ELF-1 (cell line): ENCODE data around the gene PICALM.

Source experiments
- DNase-seq: peaks from one replicate; pipeline ENCODE4 v3.0.0-alpha.2; 2016; ENCODE audit warnings: low read depth, low spot score

Gene PICALM

DNA sequence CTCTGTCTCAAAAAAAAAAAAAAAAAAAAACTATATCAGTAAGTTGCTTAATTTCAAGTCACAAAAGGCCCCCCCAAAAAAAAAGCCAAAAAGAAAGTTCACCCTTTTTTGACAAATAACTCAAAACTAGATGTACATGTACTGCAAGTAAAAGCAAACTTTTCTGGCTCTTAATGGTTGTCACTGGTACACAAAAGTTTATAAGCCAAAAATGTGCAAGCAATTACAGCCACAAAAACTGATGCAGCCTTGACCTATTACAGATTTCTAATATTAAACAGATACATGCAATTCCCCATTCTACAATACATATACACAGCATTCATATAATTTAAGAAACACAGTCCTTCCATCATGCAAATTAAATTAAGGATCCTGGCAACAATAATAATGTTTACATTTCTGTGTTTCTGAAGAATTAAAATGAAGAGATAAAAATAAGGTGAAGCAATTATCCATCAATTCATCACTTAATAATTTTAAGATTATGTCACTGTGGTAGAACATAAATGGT lies 18.6 kb downstream of the PICALM start:
- no peak for DNase-seq

DNA sequence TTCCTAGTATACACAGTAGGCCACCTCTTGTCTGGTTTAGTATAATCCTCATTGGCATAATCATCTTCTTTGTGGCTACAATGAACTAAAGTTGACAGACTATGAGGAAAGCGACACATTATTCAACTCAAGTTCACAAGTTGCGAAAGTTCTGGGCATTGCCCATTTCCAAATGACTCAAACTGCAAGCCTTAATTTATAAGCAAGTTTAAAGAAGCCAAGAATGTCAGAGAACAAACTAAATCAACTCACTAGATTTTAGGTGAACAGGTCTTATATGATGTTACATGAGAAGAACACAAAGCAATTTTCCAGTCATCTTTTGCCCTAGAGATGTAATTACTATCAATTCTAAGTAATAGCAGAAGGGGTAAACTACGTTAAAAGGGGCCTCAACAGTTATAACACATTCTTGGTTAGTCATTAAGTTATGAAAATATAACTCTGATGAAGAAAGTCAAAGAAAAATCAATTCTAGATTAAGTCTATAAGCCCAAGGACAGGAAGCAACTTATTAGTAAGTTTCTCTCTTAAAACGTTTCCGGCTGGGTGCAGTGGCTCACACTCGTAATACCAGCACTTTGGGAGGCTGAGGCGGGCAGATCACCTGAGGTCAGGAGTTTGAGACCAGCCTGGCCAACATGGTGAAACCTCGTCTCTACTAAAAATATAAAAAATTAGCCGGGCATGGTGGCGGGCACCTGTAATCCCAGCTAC lies 21.5 kb downstream of the PICALM start:
- no peak for DNase-seq

DNA sequence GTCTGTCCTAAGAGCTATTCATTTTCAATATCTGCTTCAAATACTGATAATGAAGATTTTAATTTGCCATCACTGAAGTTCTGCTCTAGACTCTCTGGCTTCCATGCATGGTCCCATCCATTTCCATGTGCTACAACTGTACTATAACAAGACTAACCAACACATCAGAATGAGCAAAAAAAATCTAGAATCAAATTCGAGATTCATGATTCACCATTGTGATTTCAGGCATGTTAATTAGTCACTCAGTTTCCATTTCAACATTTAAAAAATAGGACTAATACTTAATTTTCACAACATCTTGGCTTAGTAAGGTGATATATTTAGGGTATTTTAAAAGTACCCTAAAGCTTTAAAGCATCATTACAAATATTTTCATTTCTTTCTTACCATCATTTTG lies 22.8 kb downstream of the PICALM start:
- DNase-seq, result no peak

DNA sequence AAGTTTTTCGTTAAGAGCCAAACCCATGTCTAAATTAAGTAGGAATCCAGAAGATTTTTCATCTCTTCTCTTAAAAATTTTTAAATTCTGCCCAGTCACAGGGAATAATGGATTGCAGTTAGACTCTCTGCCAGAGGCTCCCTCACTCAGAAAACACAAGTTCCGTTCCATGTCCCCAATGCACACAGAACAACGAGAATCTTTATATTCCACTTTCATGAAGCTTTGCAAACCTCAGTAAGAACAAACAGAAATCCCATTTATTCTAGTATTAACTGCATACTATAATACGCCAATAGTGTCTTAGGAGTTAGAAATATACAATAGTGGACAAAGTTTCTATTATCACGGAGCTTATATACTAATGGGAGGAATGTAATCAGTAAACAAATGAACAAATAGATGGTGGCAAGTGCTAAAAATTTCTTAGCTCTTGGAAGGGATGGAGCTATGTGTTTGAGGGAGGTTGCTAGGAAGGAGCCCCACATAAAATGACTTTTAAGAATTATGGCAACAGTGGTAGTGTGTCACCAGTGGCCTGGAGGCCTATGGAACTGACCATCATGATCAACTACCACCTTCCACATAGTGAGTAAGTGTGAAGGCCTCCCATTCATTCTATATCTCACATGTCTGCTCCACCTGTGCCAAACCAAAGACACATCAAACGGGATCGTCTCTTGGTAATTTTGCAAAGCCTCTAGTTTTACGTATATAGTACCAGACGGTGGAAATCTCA lies 24.9 kb downstream of the PICALM start:
- no peak for DNase-seq

DNA sequence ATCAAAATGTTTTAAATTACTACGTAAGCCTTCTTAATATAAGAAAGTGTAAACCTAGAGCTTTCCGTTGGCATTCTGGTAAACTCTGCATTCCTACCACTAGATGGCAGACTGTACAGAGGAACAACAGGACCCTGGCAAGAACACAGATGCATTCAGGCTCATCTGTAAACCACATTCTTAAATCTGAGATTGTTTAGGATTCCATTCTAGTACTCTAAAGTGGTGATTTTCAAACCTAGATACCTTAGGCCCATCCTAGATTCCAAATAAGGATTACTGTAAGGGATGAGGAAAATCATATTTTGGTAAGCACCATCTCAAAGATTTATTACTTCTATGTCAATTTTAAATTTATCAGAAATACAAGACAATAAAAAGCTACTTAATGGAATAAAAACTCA lies 26.9 kb downstream of the PICALM start:
- DNase-seq, result peak; percentile 68

DNA sequence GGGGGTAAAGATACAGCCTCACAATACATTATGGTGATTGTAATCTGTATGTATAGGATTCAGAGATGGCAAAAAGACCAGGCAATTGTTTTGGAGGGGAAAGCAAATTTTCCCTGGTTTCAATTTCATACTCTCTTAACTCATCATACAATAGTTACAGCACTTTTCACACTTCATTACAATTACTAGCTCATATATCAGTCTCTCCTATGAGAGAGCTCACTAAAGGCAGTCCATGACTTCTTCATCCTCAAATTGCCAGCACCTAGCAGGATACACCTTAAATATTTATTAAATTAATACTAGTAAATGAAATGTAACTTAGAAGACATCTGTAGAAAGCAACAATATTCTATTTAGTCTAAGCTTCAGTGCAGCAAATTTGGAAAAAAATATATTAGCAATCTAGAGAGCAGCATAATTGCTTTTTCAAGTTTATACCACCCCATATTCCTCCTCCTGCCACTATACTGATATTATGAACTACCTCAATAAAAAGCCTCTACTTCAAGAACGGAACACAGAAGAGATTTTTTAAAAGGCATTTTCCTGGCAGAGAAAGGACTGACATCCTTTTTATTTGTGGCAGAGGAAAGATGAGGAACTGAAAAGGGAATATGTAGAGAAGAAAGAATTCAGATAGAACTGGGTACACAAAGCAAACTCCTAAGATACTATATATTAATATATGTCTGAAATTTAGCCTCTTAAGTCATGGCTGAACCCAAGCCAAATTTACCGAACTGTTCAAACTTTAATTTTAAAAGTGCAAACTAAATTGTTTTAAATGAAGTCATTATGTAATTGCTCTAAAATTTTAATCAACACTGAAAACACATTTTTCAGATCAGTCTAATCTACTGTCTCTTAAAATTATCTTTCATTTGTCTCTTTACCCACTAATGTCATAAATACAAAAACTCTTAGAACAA lies 27.7 kb downstream of the PICALM start:
- no peak for DNase-seq

DNA sequence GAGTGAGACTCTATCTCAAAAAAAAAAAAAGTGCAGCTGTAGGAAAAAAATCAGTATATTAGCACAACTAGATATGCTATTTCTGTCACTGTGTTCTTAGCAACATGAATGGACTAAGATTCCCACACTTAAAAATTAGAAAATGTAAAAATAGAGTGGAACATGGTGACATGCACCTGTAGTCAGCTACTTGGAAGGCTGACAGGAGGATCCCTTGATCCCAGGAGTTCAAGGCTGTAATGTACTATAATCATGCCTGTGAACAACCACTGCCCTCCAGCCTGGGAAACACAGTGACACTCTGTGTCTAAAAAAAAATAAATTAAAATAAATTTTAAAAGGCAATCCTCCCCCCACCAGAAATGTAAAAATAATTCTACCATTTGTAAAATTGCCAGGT lies 29.8 kb downstream of the PICALM start:
- no peak for DNase-seq

DNA sequence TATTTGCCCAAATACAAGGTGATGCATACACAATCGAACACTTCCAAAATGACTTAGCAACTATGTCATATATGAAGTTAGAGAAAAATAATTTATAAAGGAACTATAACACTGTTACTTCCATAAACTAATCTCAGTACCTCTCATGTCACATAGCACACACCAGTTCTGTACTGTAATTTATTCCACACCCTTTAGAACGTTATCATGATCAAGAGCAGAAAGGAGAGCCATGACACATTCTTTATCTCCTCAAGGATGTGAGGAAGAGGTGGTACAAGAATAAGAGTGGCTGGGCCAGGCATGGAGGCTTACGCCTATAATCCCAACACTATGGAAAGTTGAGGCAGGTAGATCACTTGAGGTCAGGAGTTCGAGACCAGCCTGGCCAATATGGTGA lies 31.1 kb downstream of the PICALM start:
- no peak for DNase-seq

DNA sequence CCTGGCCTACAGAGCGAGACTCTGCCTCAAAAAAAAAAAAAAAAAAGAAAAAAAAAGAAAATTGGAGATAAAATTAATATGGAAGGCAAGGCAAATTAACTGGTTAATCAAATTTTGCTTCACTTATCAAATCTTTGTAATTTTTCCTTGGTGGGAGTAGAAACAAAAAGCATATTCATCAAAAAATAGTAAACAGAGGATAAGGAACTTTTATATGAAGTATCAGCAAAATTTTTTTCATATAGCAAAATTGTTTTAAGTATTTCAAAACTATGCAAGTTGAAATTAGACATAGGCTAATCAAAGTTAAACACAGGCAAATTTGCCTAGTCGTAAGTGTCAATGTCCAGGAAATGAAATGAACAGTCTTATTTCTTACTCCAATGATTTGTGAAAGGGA lies 33.0 kb downstream of the PICALM start:
- no peak for DNase-seq

DNA sequence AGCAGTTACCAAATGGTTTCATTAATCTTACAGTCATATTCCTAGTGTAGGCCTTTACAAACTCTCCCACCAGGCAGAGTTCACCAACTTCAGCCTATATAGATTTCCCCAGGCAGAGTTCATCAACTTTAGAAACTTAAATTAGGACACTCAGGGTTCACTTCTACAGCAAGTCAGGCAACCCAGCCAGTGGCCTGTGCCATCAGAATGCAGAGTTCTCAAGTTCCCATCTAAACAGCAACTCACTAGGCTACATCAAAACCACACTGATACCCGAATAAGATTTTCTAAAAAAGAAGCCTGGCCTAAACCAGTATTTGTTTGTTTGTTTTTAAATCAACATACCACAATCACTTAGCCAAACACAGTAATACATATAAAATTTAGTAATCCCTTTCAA lies 33.7 kb downstream of the PICALM start:
- DNase-seq, result no peak

DNA sequence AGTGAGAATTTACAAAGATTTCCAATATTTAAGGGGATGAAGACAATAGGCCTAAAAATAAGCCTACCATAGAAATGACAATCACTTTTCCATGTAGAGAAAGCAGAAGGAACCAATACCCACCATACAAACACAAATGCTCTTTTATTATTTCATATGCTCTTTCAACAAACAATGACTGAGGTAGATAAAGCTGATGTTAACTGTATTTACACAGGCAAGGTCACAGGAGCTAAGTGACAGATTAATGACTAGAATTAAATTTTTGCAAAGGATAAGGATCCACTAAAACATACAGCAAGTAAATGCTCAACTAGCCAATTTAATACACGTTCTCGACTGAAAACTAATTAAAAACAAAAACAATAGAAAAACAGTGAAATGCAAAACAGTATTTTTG lies 34.2 kb downstream of the PICALM start:
- DNase-seq, result no peak

DNA sequence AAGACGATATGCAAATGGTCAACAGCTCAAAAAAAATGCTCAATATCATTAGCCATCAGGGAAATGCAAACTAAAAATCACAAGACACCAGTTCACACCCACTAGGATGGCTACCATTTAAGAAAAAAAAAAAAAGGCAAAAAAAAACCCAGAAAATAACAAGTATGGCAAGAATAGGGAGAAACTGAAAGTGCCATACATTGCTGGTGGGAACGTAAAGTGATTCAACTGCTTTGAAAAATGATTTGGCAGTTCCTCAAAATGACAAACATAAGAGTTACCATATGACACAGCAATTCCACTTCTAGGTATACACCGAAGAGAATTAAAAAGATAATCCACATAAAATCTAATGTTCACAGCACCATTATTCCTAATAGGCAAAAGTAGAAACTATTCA lies 47.5 kb downstream of the PICALM start:
- DNase-seq, result no peak

DNA sequence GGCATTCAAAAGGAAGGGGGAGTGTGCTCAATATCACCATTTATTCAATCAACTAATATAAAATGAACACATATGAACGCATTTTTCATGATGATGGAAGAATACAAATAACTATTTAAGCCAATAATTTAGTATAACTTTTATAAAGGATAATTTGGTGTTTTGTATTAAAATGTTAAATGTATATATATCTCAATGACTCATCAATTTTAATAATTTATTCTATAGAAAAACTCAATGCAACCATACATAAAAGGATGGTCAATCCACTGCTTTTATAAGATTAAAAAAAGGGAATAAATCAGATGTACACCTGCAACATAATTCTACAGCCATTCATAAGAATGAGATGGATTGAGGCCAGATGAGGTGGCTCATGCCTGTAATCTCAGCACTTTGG lies 50.6 kb downstream of the PICALM start:
- no peak for DNase-seq

DNA sequence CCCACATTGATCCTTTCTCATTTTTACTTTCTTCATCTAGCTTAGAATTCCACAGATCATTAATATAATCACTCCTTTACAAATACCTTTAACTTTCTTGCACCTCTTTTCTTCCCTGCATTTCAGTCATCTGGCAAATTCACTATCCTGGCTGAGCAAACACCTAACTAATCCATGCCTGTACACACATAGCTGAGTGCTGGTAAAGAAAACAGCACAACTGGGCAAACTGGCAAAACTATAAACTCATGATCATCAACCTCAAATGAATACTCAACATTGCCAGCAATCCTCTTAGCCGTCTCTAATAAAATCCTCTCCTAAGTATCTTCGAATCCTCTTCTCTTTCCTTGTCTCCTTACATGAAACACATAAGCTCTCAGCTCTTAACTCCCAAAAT lies 52.4 kb downstream of the PICALM start:
- DNase-seq, result no peak

DNA sequence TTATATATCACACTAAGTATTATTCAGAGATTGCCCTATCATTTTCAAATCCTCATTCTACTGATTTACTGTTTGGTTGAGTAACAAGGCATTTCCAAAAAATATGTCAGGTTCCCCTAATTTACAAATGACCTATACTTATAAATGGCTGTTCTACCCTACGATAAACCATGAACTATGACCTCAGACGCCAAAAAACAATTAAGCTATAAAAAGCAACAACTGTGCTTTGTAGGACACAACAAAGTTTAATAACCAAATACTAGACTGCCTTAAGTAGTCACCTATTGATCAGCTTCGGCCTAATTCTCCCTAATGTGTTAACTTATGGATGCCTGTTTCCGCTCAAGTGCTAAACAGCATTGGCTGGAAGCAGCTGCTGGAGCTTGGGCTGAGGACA lies 53.2 kb downstream of the PICALM start:
- no peak for DNase-seq

DNA sequence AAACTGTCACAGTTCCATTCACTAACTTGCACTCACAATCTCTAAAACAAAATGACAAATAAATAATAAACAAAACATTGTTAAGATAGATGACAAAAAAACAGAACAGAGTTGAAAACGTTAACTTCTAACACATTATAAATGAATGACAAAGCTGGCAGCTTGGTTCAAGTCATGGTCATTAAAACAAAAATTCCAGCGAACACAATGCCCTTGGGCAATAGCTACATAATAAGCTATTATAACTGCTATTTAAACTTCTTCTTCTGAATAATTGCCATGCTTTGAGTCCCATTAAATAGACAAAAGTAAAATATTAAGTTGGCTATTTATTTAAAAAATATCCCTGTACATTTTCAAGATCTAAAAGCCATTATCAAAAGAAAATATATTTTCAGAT lies 54.7 kb downstream of the PICALM start:
- DNase-seq, result no peak

DNA sequence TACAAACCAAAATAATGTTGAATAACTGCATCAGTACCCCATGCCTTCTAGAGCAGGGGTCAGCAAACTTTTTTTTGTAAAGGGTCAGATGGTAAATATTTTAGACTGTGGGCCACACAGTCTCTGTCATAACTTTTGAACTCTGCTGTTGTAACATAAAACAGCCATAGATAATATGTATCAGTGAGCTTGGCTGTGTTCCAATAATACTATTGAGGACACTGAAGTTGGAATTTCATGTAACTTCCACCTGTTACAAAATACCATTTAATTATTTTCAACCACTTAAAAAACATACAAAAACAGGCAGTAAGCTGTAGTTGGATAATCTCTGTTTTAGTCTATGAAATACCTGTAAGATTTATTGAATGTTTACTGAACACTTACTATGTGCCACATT lies 55.2 kb downstream of the PICALM start:
- no peak for DNase-seq

DNA sequence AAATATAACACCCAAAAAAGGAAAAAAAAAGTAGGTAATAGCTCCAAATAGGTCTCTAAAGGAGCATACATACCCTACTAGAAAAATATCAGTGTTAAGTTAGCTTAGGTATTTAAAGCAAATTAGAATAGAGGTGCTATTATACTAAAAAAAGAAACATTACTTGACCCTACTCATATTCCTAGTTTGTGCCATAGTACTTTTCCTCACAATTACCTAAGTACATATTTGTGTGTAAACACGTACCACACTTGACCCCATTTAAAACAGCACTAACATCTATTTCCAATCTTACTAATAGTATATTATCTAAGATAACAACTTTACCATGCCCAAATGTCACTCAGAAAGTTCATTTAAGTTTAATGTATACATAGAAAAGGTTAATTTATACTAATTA lies 57.7 kb downstream of the PICALM start:
- DNase-seq, result no peak

DNA sequence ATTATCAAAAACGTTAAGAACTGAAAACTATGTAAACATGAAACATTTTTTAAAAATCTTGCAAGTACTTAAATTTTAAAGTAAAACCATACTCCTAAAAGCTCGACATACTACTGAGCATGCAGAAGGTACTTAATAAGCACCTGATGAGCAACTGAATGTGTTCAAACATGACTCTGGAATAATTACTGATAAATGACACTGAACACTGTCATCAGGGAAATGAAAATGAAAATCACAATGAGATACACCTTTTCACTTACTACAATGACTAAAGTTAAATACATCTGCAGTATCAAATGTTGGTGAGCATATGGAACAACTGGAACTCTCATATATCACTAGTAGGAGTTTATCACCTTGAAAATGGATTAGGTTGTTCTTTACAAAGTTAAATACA lies 65.2 kb downstream of the PICALM start:
- no peak for DNase-seq

DNA sequence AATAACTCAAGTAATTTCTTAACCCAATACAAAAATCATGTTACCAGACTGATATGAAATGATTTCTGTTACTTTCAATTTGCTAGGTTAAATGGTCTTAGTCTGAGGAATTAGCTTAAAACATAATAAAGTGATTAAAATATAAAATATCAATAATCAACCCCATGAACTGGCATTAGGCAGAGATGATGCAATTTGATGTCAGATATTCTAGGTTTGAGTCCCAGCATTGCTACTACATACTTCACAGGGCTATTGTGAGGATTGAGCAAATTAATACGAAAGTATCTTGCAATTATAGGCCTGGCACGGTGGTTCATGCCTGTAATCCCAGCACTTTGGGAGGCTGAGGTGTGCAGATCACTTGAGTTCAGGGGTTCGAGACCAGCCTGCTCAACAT lies 66.5 kb downstream of the PICALM start:
- DNase-seq, result no peak

DNA sequence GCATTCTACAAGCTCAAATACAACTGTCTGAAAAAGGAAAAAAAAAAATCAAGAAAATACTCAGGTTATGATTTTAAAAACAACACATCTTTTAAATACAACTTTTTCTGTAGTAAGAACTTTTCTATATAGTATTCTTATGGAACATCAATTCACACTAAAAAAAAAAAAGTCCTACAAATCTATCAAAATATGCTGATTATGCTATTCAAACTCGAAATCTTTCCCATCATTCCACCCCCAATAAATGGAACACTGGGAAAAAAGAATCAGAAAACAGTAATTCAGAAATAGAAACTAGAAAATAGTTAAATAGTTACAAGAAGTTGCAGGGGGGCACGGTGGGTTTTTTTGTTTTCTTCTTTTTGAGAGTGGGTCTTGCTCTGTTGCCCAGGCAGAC lies 77.4 kb downstream of the PICALM start:
- no peak for DNase-seq

DNA sequence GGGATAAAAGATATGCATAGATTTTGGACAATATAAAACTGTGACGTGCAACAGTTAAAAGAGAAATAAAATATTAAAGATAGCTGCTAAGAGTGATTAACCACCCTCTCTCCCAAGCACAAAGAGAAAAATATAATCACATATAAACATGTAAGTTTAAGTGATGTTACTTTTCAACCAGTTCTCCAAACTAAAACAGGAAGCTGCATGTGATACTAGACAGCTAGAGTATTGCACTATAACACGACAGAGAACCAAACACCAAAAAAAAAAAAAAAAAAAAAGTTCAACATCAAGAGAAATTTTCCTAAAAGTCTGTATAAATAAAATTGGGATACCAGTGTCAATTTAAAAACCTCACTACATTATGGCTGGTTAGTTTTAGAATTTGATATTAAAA lies 79.1 kb downstream of the PICALM start:
- DNase-seq, result no peak
